ENCODE results near the gene RPS6KA2. TPM values are rescaled to one million over a fixed set of nuclear protein-coding genes. Genes with fewer than 3 reads are reported as not detected.

RPS6KA2 gene
- total RNA-seq, 1 experiment from 2014 or later, result 12.3 TPM

DNA sequence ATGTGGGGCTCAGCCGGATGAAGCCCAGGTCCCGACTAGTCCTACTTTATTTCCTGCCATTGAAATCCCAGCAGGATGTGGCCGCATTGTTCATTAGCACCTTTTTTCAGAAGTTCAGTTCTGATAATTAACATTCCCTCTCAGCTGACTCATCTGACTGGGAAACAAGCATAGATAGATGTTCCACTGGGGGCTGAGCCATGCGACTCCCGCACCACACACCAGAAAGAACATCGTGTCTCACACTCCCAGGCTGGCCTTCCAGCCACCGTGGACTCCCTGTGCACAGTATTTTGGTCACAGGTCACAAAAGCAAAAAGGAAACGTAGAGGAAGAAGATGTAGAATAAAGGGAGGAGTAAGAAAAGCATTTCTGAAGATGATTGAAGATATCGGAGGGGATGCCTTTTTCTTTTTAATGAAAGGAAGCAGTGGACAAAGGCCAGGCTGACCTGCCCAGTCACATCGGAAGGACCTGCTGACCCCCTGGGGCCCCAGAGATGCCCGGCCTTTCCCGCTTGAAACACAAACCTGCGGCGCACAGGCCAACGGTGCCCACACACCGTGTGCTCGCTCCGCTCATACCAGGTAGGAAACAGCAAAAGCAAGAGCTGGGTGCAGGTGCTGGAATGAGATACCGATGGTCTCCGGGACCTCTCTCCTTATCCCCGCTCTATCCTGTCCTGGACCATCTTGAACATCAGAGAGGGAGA is 11.8 kb downstream of the RPS6KA2 start:
- Mint-ChIP-seq H3K27ac (no peak overlapping the region), H3K4me1 (peaks cover 32 to 35% of the 10 kb centered on the region in 2 experiments), H3K36me3 (ENCODE audit: insufficient read depth in 1 of 3, low read depth in 3 of 3) (peaks cover 8 to 21% (median 15%) of the 10 kb centered on the region in 3 experiments), H3K4me3 (peak overlapping the region in 1 of 2 experiments; percentile 60; a peak in 1 of 5 replicates), H3K27me3 (ENCODE audit: low read depth) (no peaks in the 10 kb centered on the region), H3K9me3 (no peaks in the 10 kb centered on the region)
- no peak overlapping the region for H4K5ac ChIP-seq (ENCODE audit: insufficient read length, low read depth, low read length)
- H3K23me2 ChIP-seq (ENCODE audit: insufficient read length, low read depth, low read length, poor library complexity, severe bottlenecking), result no peaks in the 10 kb centered on the region
- WGBS (ENCODE audit: extremely low coverage, insufficient read length, low lambda C conversion rate), result 100% methylated on average over 2 of the region's 21 CpGs
- DNase-seq, result no peak
- peaks cover 4% of the 10 kb centered on the region for H3K79me1 ChIP-seq (ENCODE audit: insufficient read depth, low read depth, low read length, poor library complexity, severe bottlenecking)
- H2AK5ac ChIP-seq (ENCODE audit: insufficient read length, low read length), result no peak overlapping the region
- TF ChIP-seq, protein P1, sequence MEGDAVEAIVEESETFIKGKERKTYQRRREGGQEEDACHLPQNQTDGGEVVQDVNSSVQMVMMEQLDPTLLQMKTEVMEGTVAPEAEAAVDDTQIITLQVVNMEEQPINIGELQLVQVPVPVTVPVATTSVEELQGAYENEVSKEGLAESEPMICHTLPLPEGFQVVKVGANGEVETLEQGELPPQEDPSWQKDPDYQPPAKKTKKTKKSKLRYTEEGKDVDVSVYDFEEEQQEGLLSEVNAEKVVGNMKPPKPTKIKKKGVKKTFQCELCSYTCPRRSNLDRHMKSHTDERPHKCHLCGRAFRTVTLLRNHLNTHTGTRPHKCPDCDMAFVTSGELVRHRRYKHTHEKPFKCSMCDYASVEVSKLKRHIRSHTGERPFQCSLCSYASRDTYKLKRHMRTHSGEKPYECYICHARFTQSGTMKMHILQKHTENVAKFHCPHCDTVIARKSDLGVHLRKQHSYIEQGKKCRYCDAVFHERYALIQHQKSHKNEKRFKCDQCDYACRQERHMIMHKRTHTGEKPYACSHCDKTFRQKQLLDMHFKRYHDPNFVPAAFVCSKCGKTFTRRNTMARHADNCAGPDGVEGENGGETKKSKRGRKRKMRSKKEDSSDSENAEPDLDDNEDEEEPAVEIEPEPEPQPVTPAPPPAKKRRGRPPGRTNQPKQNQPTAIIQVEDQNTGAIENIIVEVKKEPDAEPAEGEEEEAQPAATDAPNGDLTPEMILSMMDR (conservative IDR thresholded peaks at IDR 0.05), result no peak
- no peak overlapping the region for H3K9ac ChIP-seq (ENCODE audit: extremely low read depth, insufficient read length, low read length)
- no peak overlapping the region for H3K23ac ChIP-seq (ENCODE audit: insufficient read length, low read depth, low read length)
- H2BK120ac ChIP-seq (ENCODE audit: low read depth, low read length, poor library complexity, severe bottlenecking), result no peak overlapping the region
- H3K4me2 ChIP-seq (ENCODE audit: insufficient read depth, insufficient read length, low read length), result no peak overlapping the region
- no peak overlapping the region for H2BK5ac ChIP-seq (ENCODE audit: insufficient read length, low read length)
- no peaks in the 10 kb centered on the region for H4K20me1 ChIP-seq (ENCODE audit: control insufficient read depth, insufficient read depth, insufficient read length)
- no peak overlapping the region for H2BK12ac ChIP-seq (ENCODE audit: insufficient read length, low read depth, low read length)
- no peak overlapping the region for H2BK20ac ChIP-seq (ENCODE audit: low read depth, low read length, poor library complexity, severe bottlenecking)
- H3K27me3 ChIP-seq (ENCODE audit: insufficient read depth, low read length), result no peaks in the 10 kb centered on the region
- no peaks in the 10 kb centered on the region for H3K9me3 ChIP-seq (ENCODE audit: control insufficient read depth, low read depth, low read length)
- no peak overlapping the region; the same call in 1 of the 2 replicates for H3K14ac ChIP-seq (ENCODE audit: insufficient read depth, low read length)
- no peak overlapping the region for H4K91ac ChIP-seq (ENCODE audit: insufficient read length, low read depth, low read length)
- H3K4ac ChIP-seq (ENCODE audit: low read depth, low read length), result no peak overlapping the region
- H3K27ac ChIP-seq (ENCODE audit: insufficient read length, low read depth, low read length), result no peak overlapping the region
- H3K56ac ChIP-seq (ENCODE audit: insufficient read length, low read depth, low read length), result no peak overlapping the region
- H3T11ph ChIP-seq (ENCODE audit: low read length), result no peak overlapping the region
- H2BK15ac ChIP-seq (ENCODE audit: low read depth, low read length), result no peak overlapping the region
- H3K18ac ChIP-seq (ENCODE audit: insufficient read length, low read depth, low read length), result no peak overlapping the region
- H3K79me2 ChIP-seq (ENCODE audit: insufficient read depth, low read length), result peaks cover 5% of the 10 kb centered on the region; the same call in 1 of the 2 replicates
- H2AFZ ChIP-seq (ENCODE audit: low read length), result no peak overlapping the region
- H4K8ac ChIP-seq (replicated peaks; ENCODE audit: insufficient read length, low read depth, low read length), result no peak overlapping the region
- H3K4me1 ChIP-seq (ENCODE audit: insufficient read depth, low read length), result no peaks in the 10 kb centered on the region; the same call in 1 of the 2 replicates
